Keratinocyte (primary cell): ENCODE measurements around the gene MYH6.

Source experiments
- EZH2 ChIP-seq: IDR thresholded peaks from one replicate; pipeline ENCODE4 v1.6.1; 2012; ENCODE audit warnings: inconsistent platforms, mild to moderate bottlenecking, low read length, moderate library complexity
- TF ChIP-seq, protein P1 (sequence below), 3 experiments: IDR thresholded peaks in 1 of 3; conservative IDR thresholded peaks in 1 of 3; optimal IDR thresholded peaks in 1 of 3; 2 replicates in 2 of 3; 3 replicates in 1 of 3; pipeline versions ENCODE3 to v1.5.1; 2011; ENCODE audit warnings: low read length in 3 of 3, mild to moderate bottlenecking in 3 of 3, moderate library complexity in 2 of 3, control low read depth in 1 of 3, inconsistent platforms in 1 of 3; ENCODE audit not compliant: insufficient read depth in 2 of 3; ENCODE audit errors: extremely low read depth in 1 of 3

GRCh38 chr14:23392613-23393012 is 15.5 kb downstream of the MYH6 start:
- TF ChIP-seq, protein P1, sequence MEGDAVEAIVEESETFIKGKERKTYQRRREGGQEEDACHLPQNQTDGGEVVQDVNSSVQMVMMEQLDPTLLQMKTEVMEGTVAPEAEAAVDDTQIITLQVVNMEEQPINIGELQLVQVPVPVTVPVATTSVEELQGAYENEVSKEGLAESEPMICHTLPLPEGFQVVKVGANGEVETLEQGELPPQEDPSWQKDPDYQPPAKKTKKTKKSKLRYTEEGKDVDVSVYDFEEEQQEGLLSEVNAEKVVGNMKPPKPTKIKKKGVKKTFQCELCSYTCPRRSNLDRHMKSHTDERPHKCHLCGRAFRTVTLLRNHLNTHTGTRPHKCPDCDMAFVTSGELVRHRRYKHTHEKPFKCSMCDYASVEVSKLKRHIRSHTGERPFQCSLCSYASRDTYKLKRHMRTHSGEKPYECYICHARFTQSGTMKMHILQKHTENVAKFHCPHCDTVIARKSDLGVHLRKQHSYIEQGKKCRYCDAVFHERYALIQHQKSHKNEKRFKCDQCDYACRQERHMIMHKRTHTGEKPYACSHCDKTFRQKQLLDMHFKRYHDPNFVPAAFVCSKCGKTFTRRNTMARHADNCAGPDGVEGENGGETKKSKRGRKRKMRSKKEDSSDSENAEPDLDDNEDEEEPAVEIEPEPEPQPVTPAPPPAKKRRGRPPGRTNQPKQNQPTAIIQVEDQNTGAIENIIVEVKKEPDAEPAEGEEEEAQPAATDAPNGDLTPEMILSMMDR (optimal IDR thresholded peaks at IDR 0.05 in 1 of 3, IDR thresholded peaks at IDR 0.05 in 1 of 3, conservative IDR thresholded peaks at IDR 0.05 in 1 of 3; ENCODE audit: extremely low read depth in 1 of 3, insufficient read depth in 2 of 3, low read length in 3 of 3): no peak
- TF ChIP-seq EZH2: no peak
